K562 (cell line): ENCODE results near the gene RAB1B. TPM values are rescaled to one million over a fixed set of nuclear protein-coding genes. Genes with fewer than 3 reads are reported as not detected.
A peak's percentile ranks its signal among the peaks of the same experiment; 100 is the strongest.

Source experiments
- ATAC-seq: fragments of 200-7000 bp; cut with Tn5 transposase; 3 replicates; pipeline ENCODE4 v1.9.1; 2020; ENCODE audit warnings: moderate library complexity
- BruUV-seq: library from RNA; stranded (reverse); fragments of 400-500 nt; replicated peaks from 2 replicates; lab custom pipeline; 2021; lab: Mats Ljungman, UMichigan
- CTCF ChIA-PET: fragments of 300-600 bp; formaldehyde crosslinking; extraction: SDS; loops from one replicate; lab custom pipeline; 2021; ENCODE audit warnings: low intra/inter-chr PET ratio; lab: Yijun Ruan, JAX
- POLR2A ChIA-PET: fragments of 300-600, 350-650 bp; sonication (Branson Sonifier 250); formaldehyde crosslinking; extraction: SDS; loops from one replicate; lab custom pipeline; 2021; ENCODE audit warnings: antibody characterized with exemption, inconsistent platforms; lab: Yijun Ruan, JAX
- DNase-seq, 4 experiments: peaks; one replicate each; pipeline versions ENCODE4 v3.0.0 to v3.0.0-alpha.2; 2011 to 2018; ENCODE audit warnings: low spot score in 3 of 4, mixed read lengths in 3 of 4; ENCODE audit errors: extremely low read depth in 1 of 4
- FAIRE-seq: peaks from 2 replicates; lab custom pipeline; 2011; peaks lifted over from hg19 to GRCh38; lab: Jason Lieb, UNC
- H2AFZ ChIP-seq: 2 replicates; pipeline ENCODE4 v1.6.0; 2011; ENCODE audit warnings: low read depth, low read length, control low read depth, inconsistent platforms
- H3K27ac ChIP-seq: fragments of 200-600 bp; 3 replicates; pipeline ENCODE4 v1.8.0; 2011; ENCODE audit warnings: low read depth, mild to moderate bottlenecking, control low read depth, inconsistent platforms, low read length, moderate library complexity, mixed read lengths; ENCODE audit errors: extremely low read depth
- H3K27me3 ChIP-seq, 2 experiments: fragments of 300-600 bp in 1 of 2; 2 replicates in 1 of 2; 3 replicates in 1 of 2; pipeline versions ENCODE4 v1.6.0 to v1.8.0; 2011; ENCODE audit warnings: inconsistent platforms in 2 of 2, low read length in 2 of 2, mild to moderate bottlenecking in 1 of 2, mixed read lengths in 1 of 2, moderate library complexity in 1 of 2; ENCODE audit not compliant: control insufficient read depth in 2 of 2, insufficient read depth in 2 of 2
- H3K36me3 ChIP-seq: fragments of 300-600 bp; 3 replicates; pipeline ENCODE4 v1.8.0; 2011; ENCODE audit warnings: mild to moderate bottlenecking, low read length, inconsistent platforms; ENCODE audit not compliant: control insufficient read depth, insufficient read depth
- H3K4me1 ChIP-seq, 2 experiments: fragments of 200-600 bp in 1 of 2; replicated peaks in 1 of 2; 2 replicates in 1 of 2; 3 replicates in 1 of 2; pipeline versions ENCODE4 v1.5.1 to v1.8.0; 2011; ENCODE audit warnings: inconsistent platforms in 2 of 2, low read length in 2 of 2, mild to moderate bottlenecking in 1 of 2, mixed read lengths in 1 of 2, moderate library complexity in 1 of 2; ENCODE audit not compliant: control insufficient read depth in 2 of 2, insufficient read depth in 2 of 2
- H3K4me2 ChIP-seq: 2 replicates; pipeline ENCODE4 v1.6.1; 2011; ENCODE audit warnings: low read length, control low read depth, inconsistent platforms, mixed read lengths; ENCODE audit not compliant: insufficient read depth
- H3K4me3 ChIP-seq: fragments of 200-600 bp; sonication (generic), shearing (Covaris generic); 2 replicates; pipeline ENCODE4 v1.5.1; 2016; ENCODE audit warnings: control low read depth, inconsistent platforms
- H3K79me2 ChIP-seq: fragments of 200-600 bp; 3 replicates; pipeline ENCODE4 v1.8.0; 2011; ENCODE audit warnings: low read length, inconsistent platforms; ENCODE audit not compliant: control insufficient read depth, insufficient read depth
- H3K9ac ChIP-seq, 2 experiments: 2 replicates each; pipeline versions ENCODE4 v1.6.0 to v1.6.1; 2011; ENCODE audit warnings: low read depth in 2 of 2, low read length in 2 of 2, control low read depth in 1 of 2, inconsistent platforms in 1 of 2, mild to moderate bottlenecking in 1 of 2, mixed read lengths in 1 of 2; ENCODE audit not compliant: insufficient read depth in 1 of 2
- H3K9me1 ChIP-seq: one replicate; pipeline ENCODE4 v1.6.0; 2011; ENCODE audit warnings: inconsistent platforms, mild to moderate bottlenecking, low read length, moderate library complexity; ENCODE audit not compliant: control insufficient read depth, insufficient read depth
- H3K9me3 ChIP-seq: replicated peaks from 2 replicates; pipeline ENCODE4 v1.5.1; 2011; ENCODE audit warnings: low read depth, low read length, inconsistent platforms; ENCODE audit not compliant: control insufficient read depth, insufficient read depth
- H4K20me1 ChIP-seq: replicated peaks from 2 replicates; pipeline ENCODE4 v1.6.1; 2011; ENCODE audit warnings: low read length, inconsistent platforms, mixed read lengths; ENCODE audit not compliant: control insufficient read depth, insufficient read depth
- HMGXB4 ChIP-seq: sonication (generic); formaldehyde crosslinking; IDR thresholded peaks from 2 replicates; pipeline ENCODE4 v1.8.1; 2023; ENCODE audit warnings: mild to moderate bottlenecking, missing genetic modification reagents
- NFRKB ChIP-seq: fragments of 450-650 bp; IDR thresholded peaks from 2 replicates; pipeline ENCODE4 v1.6.1; 2016; ENCODE audit warnings: low read depth
- WGBS: fragments of 100-300 bp; shearing (Covaris generic); methylation state at CpG from one replicate; pipeline ENCODE4 v1.1.6; 2016; ENCODE audit warnings: low coverage, mixed read lengths; ENCODE audit not compliant: insufficient coverage; ENCODE audit errors: missing lambda C conversion rate; 5-methylcytosine and 5-hydroxymethylcytosine counted together
- in situ Hi-C: fragments of 300-500 bp; cut with MboI; formaldehyde crosslinking; loops from 4 replicates; pipeline ENCODE4 v1.15.0; 2018; ENCODE audit warnings: inconsistent platforms, mixed read lengths
- intact Hi-C: fragments of 100-400 bp; cut with micrococcal nuclease; formaldehyde crosslinking; loops from 2 replicates; pipeline ENCODE4 v1.14.2; 2022
- polyA plus RNA-seq, 8 experiments: library from polyadenylated mRNA; depleted of rRNA in 4 of 8; stranded (reverse) in 5 of 8; unstranded in 3 of 8; fragments of >200 nt; fragmentation: Nextera tagmentation in 2 of 8; fragmentation: Illumina TruSeq in 1 of 8; extraction: Ambion mirVana in 2 of 8; extraction: Trizol in 1 of 8; gene quantifications; 2 replicates each; pipeline versions ENCODE4 v1.2.1 to v1.2.3, GENCODE V29; 2011 to 2014; ENCODE audit warnings: inconsistent platforms in 1 of 8, missing spikeins in 1 of 8
- total RNA-seq, 7 experiments: library from RNA; depleted of rRNA in 6 of 7; stranded (reverse); fragments of >200 nt in 6 of 7; fragmentation: Illumina TruSeq in 2 of 7; extraction: Trizol in 2 of 7; gene quantifications; 2 replicates each; pipeline versions ENCODE4 v1.2.1 to v1.2.3, GENCODE V29; 2011 to 2021; ENCODE audit warnings: low replicate concordance in 1 of 7

Gene RAB1B
- total and polyA plus RNA-seq, 9 of the 15 experiments (the other 6 are each of a cell fraction or from before 2014, with no cell fraction given), result 5.6 to 146 (median 98.6) TPM

- Histone ChIP-seq H3K9me3 (no peaks in the 10 kb centered on the region), H2AFZ (no peak overlapping the region), H3K36me3 (peaks cover 57% of the 10 kb centered on the region; the same call in 2 of the 3 replicates), H3K9ac (peak overlapping the region in 1 of 2 experiments; percentile 24; a peak in 1 of 4 replicates), H3K9me1 (no peaks in the 10 kb centered on the region), H3K27me3 (no peaks in the 10 kb centered on the region), H3K4me3 (no peak overlapping the region), H3K4me2 (no peak overlapping the region), H3K79me2 (no peaks in the 10 kb centered on the region), H3K4me1 (peaks cover 7 to 14% of the 10 kb centered on the region in 2 experiments; a peak in 3 of 5 replicates), H3K27ac (no peak overlapping the region), H4K20me1 (peaks cover 5% of the 10 kb centered on the region; the same call in 1 of the 2 replicates)
- BruUV-seq, result no TSS peak
- TF ChIP-seq HMGXB4 (CRISPR knock-in tag), result no peak
- in situ Hi-C loops (loop anchor here (5.0 kb wide), 1 partner anchor 107 kb away; no protein-coding TSS in a partner anchor), intact Hi-C loops (no loop called here)
- ATAC-seq (no peak), FAIRE-seq (no peak), DNase-seq (no peak)
- CTCF ChIA-PET, result no interaction called here
- POLR2A ChIA-PET, result interaction anchor here (0.6 to 0.9 kb wide), 2 partner anchors 47 to 80 kb away, joined by 3 read pairs; no protein-coding TSS in a partner anchor
- WGBS, result 80% methylated on average over 19 of the region's 19 CpGs
These were observed 48.4 kb upstream of the RAB1B start for GRCh38 chr11:66219846-66220565.

GRCh38 chr11:66220566-66220935, 47.9 kb upstream of the RAB1B start:
- in situ Hi-C loops (no loop called here), intact Hi-C loops (no loop called here)
- peaks cover 57% of the 10 kb centered on the region; the same call in 2 of the 3 replicates for H3K36me3 ChIP-seq
- H3K4me3 ChIP-seq, result no peak overlapping the region
- no peak for DNase-seq
- no peaks in the 10 kb centered on the region for H3K9me3 ChIP-seq
- FAIRE-seq, result no peak
- H3K4me1 ChIP-seq, result peaks cover 7 to 14% of the 10 kb centered on the region in 2 experiments; a peak in 3 of 5 replicates
- H4K20me1 ChIP-seq, result peaks cover 5% of the 10 kb centered on the region; the same call in 1 of the 2 replicates
- no peak overlapping the region for H2AFZ ChIP-seq
- H3K4me2 ChIP-seq, result no peak overlapping the region
- 78% methylated on average over 5 of the region's 6 CpGs for WGBS
- CTCF ChIA-PET, result no interaction called here
- no peak overlapping the region for H3K9ac ChIP-seq
- no TSS peak for BruUV-seq
- H3K27ac ChIP-seq, result no peak overlapping the region
- ATAC-seq, result no peak
- no peaks in the 10 kb centered on the region for H3K79me2 ChIP-seq
- no peaks in the 10 kb centered on the region for H3K27me3 ChIP-seq
- TF ChIP-seq NFRKB, result no peak
- POLR2A ChIA-PET, result no interaction called here
- no peaks in the 10 kb centered on the region for H3K9me1 ChIP-seq
